ENCODE results near the gene MEF2D. TPM values are rescaled to one million over a fixed set of nuclear protein-coding genes. Genes with fewer than 3 reads are reported as not detected.
A peak's percentile ranks its signal among the peaks of the same experiment; 100 is the strongest.

The MEF2D gene
- total RNA-seq, 1 experiment from 2014 or later, result 27.4 TPM

- no peak for DNase-seq (ENCODE audit: low spot score)
These were observed 23.9 kb upstream of the MEF2D start for GRCh38 chr1:156524481-156524869.

GRCh38 chr1:156523801-156524480, 23.4 kb upstream of the MEF2D start:
- DNase-seq (ENCODE audit: low spot score), result no peak

- DNase-seq (ENCODE audit: low spot score), result no peak
These were observed 21.9 kb upstream of the MEF2D start for GRCh38 chr1:156522443-156522970.

GRCh38 chr1:156517748-156518147, 17.2 kb upstream of the MEF2D start:
- no peak for DNase-seq (ENCODE audit: low spot score)

GRCh38 chr1:156516821-156517220, 16.2 kb upstream of the MEF2D start:
- no peak for DNase-seq (ENCODE audit: low spot score)

GRCh38 chr1:156515956-156516355, 15.4 kb upstream of the MEF2D start:
- no peak for DNase-seq (ENCODE audit: low spot score)

GRCh38 chr1:156513185-156513584, 12.6 kb upstream of the MEF2D start:
- no peak for DNase-seq (ENCODE audit: low spot score)

GRCh38 chr1:156511644-156512043, 11.1 kb upstream of the MEF2D start:
- no peak for DNase-seq (ENCODE audit: low spot score)

GRCh38 chr1:156510709-156511108, 10.1 kb upstream of the MEF2D start:
- DNase-seq (ENCODE audit: low spot score), result no peak

GRCh38 chr1:156509424-156510034, 9.0 kb upstream of the MEF2D start:
- no peak for DNase-seq (ENCODE audit: low spot score)

- no peak for DNase-seq (ENCODE audit: low spot score)
These were observed 8.3 kb upstream of the MEF2D start for GRCh38 chr1:156508955-156509234.

GRCh38 chr1:156508205-156508954, 7.8 kb upstream of the MEF2D start:
- DNase-seq (ENCODE audit: low spot score), result no peak

GRCh38 chr1:156506450-156506849, 5.9 kb upstream of the MEF2D start:
- no peak for DNase-seq (ENCODE audit: low spot score)

- DNase-seq (ENCODE audit: low spot score), result no peak
These were observed 5.2 kb upstream of the MEF2D start for GRCh38 chr1:156505679-156506298.

- peak; percentile 97 for DNase-seq (ENCODE audit: low spot score)
These were observed 4.5 kb upstream of the MEF2D start for GRCh38 chr1:156504821-156505678.

GRCh38 chr1:156504438-156504813, 3.9 kb upstream of the MEF2D start:
- peak; percentile 51 for DNase-seq (ENCODE audit: low spot score)

GRCh38 chr1:156503698-156504437, 3.3 kb upstream of the MEF2D start:
- peak; percentile 26 for DNase-seq (ENCODE audit: low spot score)

GRCh38 chr1:156502894-156503697, 2.5 kb upstream of the MEF2D start:
- DNase-seq (ENCODE audit: low spot score), result peak; percentile 96

GRCh38 chr1:156502391-156502893, 1.9 kb upstream of the MEF2D start:
- DNase-seq (ENCODE audit: low spot score), result no peak

Measured in HT-29 (cell line).